Heart right ventricle (tissue), 16 donors: ENCODE data around the gene TBC1D22A. TPM values are rescaled to one million over a fixed set of nuclear protein-coding genes. Genes with fewer than 3 reads are reported as not detected.

Experiments used
- ATAC-seq, 8 donors: fragments of 200-7000 bp; cut with Tn5 transposase; one replicate each; pipeline ENCODE4 v1.9.1; 2020; ENCODE audit warnings: mild to moderate bottlenecking in 8 of 8, moderate library complexity in 8 of 8, moderate number of reproducible peaks in 1 of 8
- DNase-seq, 2 donors: peaks; one replicate each; pipeline ENCODE4 v3.0.0-alpha.2; 2020
- H3K27ac ChIP-seq, 10 donors: fragments of 200-600 bp; sonication (generic) in 2 of 10; one replicate each; pipeline versions ENCODE4 v1.5.0 to v1.8.0; 2020 to 2022; ENCODE audit warnings: mild to moderate bottlenecking in 3 of 10
- H3K27me3 ChIP-seq, 7 donors: fragments of 200-600 bp; one replicate each; pipeline ENCODE4 v1.8.0; 2021 to 2022; ENCODE audit warnings: mild to moderate bottlenecking in 2 of 7
- H3K36me3 ChIP-seq, 9 donors: fragments of 200-600 bp; sonication (generic) in 1 of 9; one replicate each; pipeline versions ENCODE4 v1.5.0 to v1.8.0; 2020 to 2022; ENCODE audit warnings: mild to moderate bottlenecking in 2 of 9
- H3K4me1 ChIP-seq, 9 donors: fragments of 200-600 bp; sonication (generic) in 1 of 9; one replicate each; pipeline versions ENCODE4 v1.5.0 to v1.8.0; 2020 to 2022; ENCODE audit warnings: mild to moderate bottlenecking in 4 of 9
- H3K4me3 ChIP-seq, 10 donors: fragments of 200-600 bp; sonication (generic) in 2 of 10; one replicate each; pipeline versions ENCODE4 v1.5.0 to v1.8.0; 2020 to 2022; ENCODE audit warnings: mild to moderate bottlenecking in 7 of 10, moderate library complexity in 2 of 10
- H3K9me3 ChIP-seq, 11 donors: fragments of 200-600 bp in 10 of 11; sonication (generic) in 2 of 11; one replicate each; pipeline versions ENCODE4 v1.5.0 to v1.8.0; 2013 to 2022; ENCODE audit warnings: mild to moderate bottlenecking in 2 of 11, control low read depth in 1 of 11, moderate library complexity in 1 of 11
- WGBS, 2 donors: extraction: QIAGEN DNeasy Blood & Tissue Kit; methylation state at CpG; one replicate each; pipeline ENCODE4 v1.1.7; 2013; ENCODE audit warnings: inconsistent platforms in 1 of 2; 5-methylcytosine and 5-hydroxymethylcytosine counted together
- intact Hi-C, 10 donors: fragments of 100-400 bp; cut with DNase I; formaldehyde crosslinking; loops; one replicate each; pipeline versions ENCODE4 v1.11.1 to v1.14.2; 2022
- polyA plus RNA-seq, 2 donors: library from polyadenylated mRNA; stranded (reverse); fragments of 200-250 nt; gene quantifications; one replicate each; pipeline ENCODE4 v1.2.3, GENCODE V29; 2013
- total RNA-seq, 10 donors: library from RNA; stranded (reverse); fragmentation: NEBNext Ultra II Directional in 3 of 10; extraction: Animal tissue kit (Norgen Biotek cat#: 25700) in 3 of 10; gene quantifications; one replicate each; pipeline versions ENCODE4 v1.2.1 to v1.2.4, GENCODE V29; 2021 to 2023
- TF ChIP-seq, protein P1 (sequence below), 9 donors: fragments of 200-600 bp; sonication (generic) in 2 of 9; IDR thresholded peaks; one replicate each; pipeline versions ENCODE4 v1.5.0 to v1.8.0; 2021 to 2022; ENCODE audit warnings: antibody characterized with exemption in 9 of 9, mild to moderate bottlenecking in 5 of 9, moderate library complexity in 1 of 9
- donor health status: Arrhythmogenic right ventricular cardiomyopathy.
- donor health status: ischemic (EF 13 %, LVEDD 7.1; RV severe dilation, severe dysfunction).
- donor health status: healthy with polysubstance abuse.
- donor health status: DM: no; HTN: yes; CAD: no.
- donor health status: DM: no; HTN: no; CAD: no.
- donor health status: ischemic (EF 25% LVEDD 6.9; RV normal size, moderate dysfunction).
- donor health status: ischemic (EF 25% LVEDD 5.7; RV mildly dilated, moderate dysfunction).
- donor health status: healthy.
- donor health status: DM: yes; HTN: yes; CAD: no.
- donor health status: Ischemic cardiomyopathy.
- donor health status: ischemic (EF 35%, LVEDD 5.7; RV mildly dilated, moderate dysfunction).
- donor health status: nonischemic (EF 11% LVEDD 7.7; RV severe dilation, severe dysfunction).
- donor health status: DM: yes; HTN: yes; CAD: no.
- donor health status: PGD.
- donor health status: ischemic (EF 29% LVEDD 5.4; RV normal size, mild dysfunction).
- donor health status: nonischemic (EF 23%, LVEDD 6.1; RV moderate dilation, normal function).

TBC1D22A gene
- total and polyA plus RNA-seq, 12 donors = 7.2 to 27.9 (median 17.9) TPM

DNA sequence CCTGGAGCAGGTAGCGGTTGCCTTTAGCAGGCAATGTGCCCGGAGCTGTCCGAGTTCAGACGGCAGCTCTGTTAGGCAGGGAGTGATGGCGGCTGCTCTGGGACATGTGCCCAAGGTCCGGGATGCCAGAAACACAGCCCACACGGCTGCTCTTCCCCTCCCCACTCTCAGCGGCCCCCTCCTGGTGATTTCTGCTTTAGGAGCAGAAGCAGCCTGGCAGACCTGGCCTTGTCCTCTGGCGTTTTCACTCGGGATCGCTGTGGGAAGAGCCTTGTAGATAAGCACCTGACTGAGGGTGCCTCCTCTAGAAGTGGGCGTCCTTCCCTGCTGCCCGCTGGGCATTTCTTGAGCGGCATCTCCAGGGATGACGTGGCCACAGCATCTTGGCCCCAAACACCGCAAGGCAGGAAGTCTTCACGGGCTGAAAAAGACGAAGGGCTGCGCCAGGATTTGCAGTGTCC lies 392.2 kb downstream of the TBC1D22A start:
- WGBS, 2 donors = 15 to 21% methylated on average over 19 of the region's 19 CpGs
- Histone ChIP-seq H3K4me1 (peaks cover 5 to 26% (median 16%) of the 10 kb centered on the region in 9 donors), H3K36me3 (peaks cover 0 to 11% (median 0%) of the 10 kb centered on the region in 9 donors), H3K27ac (peak overlapping the region in 3 of 10 donors; percentile 7 to 65 (median 27)), H3K27me3 (no peaks in the 10 kb centered on the region), H3K9me3 (peaks cover 0 to 8% (median 0%) of the 10 kb centered on the region in 11 donors), H3K4me3 (peak overlapping the region in 8 of 10 donors; percentile 8 to 41 (median 27))
- peak; percentile 59 to 69 for DNase-seq
- TF ChIP-seq, protein P1, sequence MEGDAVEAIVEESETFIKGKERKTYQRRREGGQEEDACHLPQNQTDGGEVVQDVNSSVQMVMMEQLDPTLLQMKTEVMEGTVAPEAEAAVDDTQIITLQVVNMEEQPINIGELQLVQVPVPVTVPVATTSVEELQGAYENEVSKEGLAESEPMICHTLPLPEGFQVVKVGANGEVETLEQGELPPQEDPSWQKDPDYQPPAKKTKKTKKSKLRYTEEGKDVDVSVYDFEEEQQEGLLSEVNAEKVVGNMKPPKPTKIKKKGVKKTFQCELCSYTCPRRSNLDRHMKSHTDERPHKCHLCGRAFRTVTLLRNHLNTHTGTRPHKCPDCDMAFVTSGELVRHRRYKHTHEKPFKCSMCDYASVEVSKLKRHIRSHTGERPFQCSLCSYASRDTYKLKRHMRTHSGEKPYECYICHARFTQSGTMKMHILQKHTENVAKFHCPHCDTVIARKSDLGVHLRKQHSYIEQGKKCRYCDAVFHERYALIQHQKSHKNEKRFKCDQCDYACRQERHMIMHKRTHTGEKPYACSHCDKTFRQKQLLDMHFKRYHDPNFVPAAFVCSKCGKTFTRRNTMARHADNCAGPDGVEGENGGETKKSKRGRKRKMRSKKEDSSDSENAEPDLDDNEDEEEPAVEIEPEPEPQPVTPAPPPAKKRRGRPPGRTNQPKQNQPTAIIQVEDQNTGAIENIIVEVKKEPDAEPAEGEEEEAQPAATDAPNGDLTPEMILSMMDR (IDR thresholded peaks at IDR 0.05) = peak in 1 of 9 donors; percentile 20
- peak; percentile 66 to 89 (median 82) for ATAC-seq
- intact Hi-C loops = no loop called here

DNA sequence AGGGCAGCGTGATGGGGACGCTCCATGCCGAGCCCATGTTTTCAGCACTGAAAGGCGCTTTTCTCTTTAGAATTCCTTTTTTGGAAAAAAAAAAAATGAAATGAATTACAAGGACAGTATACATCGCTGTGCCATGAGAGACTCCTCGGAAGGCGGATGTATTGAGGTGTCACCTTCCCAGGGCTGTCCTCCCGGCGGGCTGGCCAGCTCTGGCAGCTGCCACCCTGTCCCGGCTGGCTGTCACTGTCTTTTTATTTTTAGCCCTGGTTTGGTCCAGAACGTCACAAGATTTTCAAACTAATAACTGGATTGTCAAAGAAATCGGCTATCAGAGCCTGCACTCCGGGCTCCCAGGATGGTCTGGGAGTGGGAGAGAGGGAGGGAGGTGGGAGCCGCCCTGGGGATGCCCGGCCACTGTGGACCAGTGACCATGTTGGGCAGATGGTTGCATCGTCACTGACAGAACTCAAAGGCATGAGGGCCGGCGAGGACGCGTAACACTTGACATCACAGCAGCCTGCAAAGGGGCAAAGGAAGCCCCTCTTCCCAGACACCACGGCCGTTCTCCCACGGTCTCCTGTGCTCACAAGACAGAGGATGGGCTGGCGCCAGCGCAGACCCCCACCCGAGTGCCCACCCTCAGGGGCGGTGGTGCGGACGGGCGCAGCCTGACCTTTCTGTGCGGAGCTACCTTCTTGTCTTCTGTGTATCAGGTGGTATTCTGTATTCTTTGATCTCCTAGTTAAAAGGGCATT lies 392.9 kb downstream of the TBC1D22A start:
- peak; percentile 32 to 74 (median 44) for ATAC-seq
- intact Hi-C loops = no loop called here
- peaks cover 0 to 11% (median 0%) of the 10 kb centered on the region in 9 donors for H3K36me3 ChIP-seq
- H3K27me3 ChIP-seq = no peaks in the 10 kb centered on the region
- peak overlapping the region in 6 of 10 donors; percentile 16 to 41 (median 27) for H3K4me3 ChIP-seq
- TF ChIP-seq, protein P1 (IDR thresholded peaks at IDR 0.05) = no peak
- WGBS, 2 donors = 71 to 74% methylated on average over 31 of the region's 31 CpGs
- peaks cover 0 to 8% (median 0%) of the 10 kb centered on the region in 11 donors for H3K9me3 ChIP-seq
- H3K27ac ChIP-seq = peak overlapping the region in 3 of 10 donors; percentile 7 to 65 (median 27)
- DNase-seq = peak in 1 of 2 donors; percentile 8
- peaks cover 5 to 23% (median 16%) of the 10 kb centered on the region in 9 donors for H3K4me1 ChIP-seq

DNA sequence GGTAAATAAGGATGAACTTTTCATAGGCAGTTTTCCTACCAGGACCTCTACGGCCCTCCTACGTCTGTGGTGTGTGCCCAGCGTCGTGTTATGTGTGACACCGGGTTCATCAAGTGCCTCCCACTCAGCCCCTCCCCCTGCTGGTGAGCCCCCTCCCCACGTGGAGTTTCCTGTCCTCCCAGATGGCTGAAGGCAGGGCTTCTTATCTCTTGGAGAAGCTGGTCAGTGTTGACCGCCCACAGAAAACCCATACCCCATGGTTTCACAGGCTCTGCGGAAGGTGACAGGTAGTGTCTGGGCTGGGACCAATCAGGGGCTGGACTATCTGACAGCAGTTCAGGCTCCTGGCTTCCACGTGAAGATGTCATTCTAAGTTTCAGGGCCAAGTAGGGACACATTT lies 393.5 kb downstream of the TBC1D22A start:
- no peak overlapping the region for H3K4me3 ChIP-seq
- H3K27me3 ChIP-seq = no peaks in the 10 kb centered on the region
- H3K9me3 ChIP-seq = peaks cover 0 to 8% (median 0%) of the 10 kb centered on the region in 11 donors
- DNase-seq (no peak), ATAC-seq (no peak)
- TF ChIP-seq, protein P1 (IDR thresholded peaks at IDR 0.05) = no peak
- H3K27ac ChIP-seq = no peak overlapping the region
- intact Hi-C loops = no loop called here
- peaks cover 5 to 23% (median 16%) of the 10 kb centered on the region in 9 donors for H3K4me1 ChIP-seq
- 86 to 88% methylated on average over 9 of the region's 9 CpGs for WGBS, 2 donors
- H3K36me3 ChIP-seq = peaks cover 0 to 11% (median 0%) of the 10 kb centered on the region in 9 donors

DNA sequence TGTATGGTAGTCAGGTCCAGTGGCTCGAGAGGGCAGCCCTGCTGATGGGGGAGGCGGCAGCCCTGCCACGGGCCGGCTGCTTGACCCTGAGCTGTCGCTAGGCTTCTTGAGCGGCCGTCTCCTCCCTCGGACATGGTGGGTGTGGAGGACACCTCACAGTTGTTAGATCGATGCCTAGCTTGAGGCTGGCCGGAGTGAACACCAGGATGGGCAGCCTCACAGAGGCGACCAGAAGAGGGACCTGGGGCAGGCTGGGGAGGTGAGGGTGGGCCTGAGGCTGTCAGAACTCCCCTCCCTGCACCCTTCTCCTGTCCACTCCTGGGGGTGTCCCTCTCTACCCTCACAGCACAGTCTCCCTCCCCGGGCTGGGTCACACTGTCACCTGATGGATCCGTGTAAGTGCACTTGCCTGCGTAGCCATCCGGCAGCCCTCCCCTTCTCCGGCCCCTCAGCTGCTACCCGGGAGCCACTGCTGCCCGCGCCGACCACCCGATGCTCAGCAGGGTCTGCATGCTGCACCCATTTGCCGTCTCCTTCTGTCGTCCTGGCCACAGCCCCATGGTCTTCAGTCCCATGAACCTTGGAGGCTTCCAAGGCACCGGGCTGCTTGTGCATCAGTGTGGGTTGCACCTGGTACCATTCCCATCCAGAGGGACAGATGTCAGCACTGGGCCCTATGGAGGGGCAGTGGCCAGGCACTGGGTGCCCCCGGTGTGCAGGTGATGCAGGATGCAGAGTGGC lies 394.1 kb downstream of the TBC1D22A start:
- TF ChIP-seq, protein P1 (IDR thresholded peaks at IDR 0.05) = no peak
- intact Hi-C loops = no loop called here
- H3K36me3 ChIP-seq = peaks cover 0 to 11% (median 0%) of the 10 kb centered on the region in 9 donors
- peaks cover 0 to 8% (median 0%) of the 10 kb centered on the region in 11 donors for H3K9me3 ChIP-seq
- no peak overlapping the region for H3K4me3 ChIP-seq
- peak in 1 of 2 donors; percentile 7 for DNase-seq
- no peak for ATAC-seq
- 93 to 97% methylated on average over 24 to 25 of the region's 25 CpGs for WGBS, 2 donors
- no peaks in the 10 kb centered on the region for H3K27me3 ChIP-seq
- H3K4me1 ChIP-seq = peaks cover 5 to 23% (median 16%) of the 10 kb centered on the region in 9 donors
- H3K27ac ChIP-seq = no peak overlapping the region
